Measurements from ENCODE around the gene TRIM29.
"Not testable (repeated sequence)": the region's sequence is repeated elsewhere in the genome, so short reads cannot be mapped to it uniquely, and the experiment has no call there.

TRIM29 gene

DNA sequence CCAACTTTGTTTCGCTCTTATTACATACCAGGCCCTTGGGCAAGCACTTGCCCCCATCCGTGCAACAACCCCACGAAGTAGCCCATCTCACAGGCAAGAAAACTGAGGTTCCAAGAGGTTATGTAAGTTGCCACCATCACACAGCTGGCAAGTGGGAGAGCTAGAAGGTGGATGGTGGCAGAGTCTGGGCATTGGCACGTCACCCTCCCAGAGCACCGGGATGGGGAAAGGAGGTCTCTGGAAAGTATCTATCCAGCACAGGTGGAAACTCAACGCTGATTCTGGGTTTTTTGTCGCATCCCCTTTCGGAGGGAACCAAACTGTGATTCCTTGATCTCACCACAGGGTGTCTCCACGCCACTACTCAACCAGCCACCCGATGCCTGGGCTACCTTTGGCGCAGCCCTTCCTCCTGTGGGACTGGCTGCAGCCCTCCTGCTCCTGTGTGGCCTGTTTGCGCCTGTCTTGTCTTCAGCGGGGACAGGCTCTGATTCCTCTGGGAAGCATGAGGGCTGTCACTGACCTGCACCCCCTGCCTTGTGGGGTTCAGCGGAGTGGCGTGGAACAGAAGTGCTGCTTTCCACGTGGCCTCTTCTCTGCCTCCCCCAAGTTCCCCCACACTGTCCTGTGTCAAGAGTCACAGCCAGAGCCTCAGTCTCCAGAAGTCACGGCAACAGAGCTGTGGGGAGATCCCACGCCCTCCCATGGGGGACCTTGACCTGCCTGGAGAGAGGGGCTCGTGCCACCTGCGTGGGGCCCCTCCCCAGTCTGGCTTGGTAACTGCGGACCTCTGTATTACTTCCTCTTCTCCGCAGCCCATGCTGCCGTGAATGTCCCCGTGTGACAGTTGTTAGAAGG lies 34.4 kb upstream of the TRIM29 start:
- peak; percentile 72 for DNase-seq

- DNase-seq, result no peak
Observed at GRCh38 chr11:120170741-120171261, 32.9 kb upstream of the TRIM29 start.

DNA sequence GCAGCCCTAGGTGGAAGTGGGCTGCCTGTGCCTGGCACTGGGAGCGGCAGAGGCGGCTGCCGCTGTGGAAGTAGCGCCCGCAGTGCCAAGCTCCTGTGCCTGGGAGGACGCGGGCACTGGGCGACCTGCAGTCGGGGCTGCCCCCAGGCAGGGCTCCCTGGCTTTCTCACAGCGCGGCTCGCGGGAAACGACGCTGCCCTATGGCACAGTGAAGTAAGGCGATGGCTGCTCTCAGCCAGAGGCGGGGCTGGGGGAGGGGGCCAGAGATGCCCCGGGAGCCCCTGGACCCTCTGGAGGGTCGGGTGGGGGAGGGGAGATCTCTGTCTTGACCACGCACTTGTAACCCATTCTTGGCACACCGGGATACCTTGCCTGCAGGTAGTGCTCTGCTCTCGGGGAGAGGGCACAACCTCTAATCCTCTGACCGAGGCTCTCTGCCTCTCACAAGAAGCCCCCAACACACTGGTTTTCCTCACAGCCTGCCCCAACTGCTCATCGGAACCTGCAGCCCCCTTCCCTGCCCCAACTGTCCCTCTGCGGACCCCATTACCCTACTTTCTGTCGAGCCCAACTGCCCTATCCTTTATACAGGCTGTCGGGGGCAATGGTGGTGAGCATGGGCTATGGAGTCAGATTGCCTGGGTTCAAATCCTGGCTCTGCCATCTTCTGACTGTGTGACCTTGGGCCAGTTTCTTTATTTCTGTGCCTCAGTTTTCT lies 32.2 kb upstream of the TRIM29 start:
- DNase-seq, result no peak

GRCh38 chr11:120168960-120169681 lies 31.2 kb upstream of the TRIM29 start:
- DNase-seq, result peak; percentile 85

GRCh38 chr11:120168108-120168959 lies 30.4 kb upstream of the TRIM29 start:
- no peak for DNase-seq

- DNase-seq, result no peak
Observed at GRCh38 chr11:120167659-120168058, 29.7 kb upstream of the TRIM29 start.

GRCh38 chr11:120160436-120160835 lies 22.5 kb upstream of the TRIM29 start:
- no peak for DNase-seq

- DNase-seq, result no peak
Observed at GRCh38 chr11:120153221-120153620, 15.3 kb upstream of the TRIM29 start.

- no peak for DNase-seq
Observed at GRCh38 chr11:120151536-120151935, 13.6 kb upstream of the TRIM29 start.

DNA sequence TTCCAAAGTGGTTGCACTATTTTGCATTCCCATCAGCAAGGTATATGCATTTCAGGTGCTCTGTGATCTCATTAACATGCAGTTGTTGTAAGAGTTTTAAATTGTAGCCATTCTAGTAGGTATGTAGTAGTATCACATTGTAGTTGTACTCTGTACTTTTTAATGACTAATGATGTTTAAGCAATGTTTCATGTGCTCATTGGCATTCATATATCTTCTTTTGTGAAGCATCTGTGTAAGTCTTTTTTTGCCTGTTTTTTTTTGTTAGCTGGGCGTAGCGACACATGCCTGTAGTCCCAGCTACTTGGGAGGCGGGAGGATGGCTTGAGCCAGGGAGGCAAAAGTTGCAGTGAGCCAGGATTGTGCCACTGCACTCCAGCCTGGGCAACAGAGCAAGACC lies 11.3 kb upstream of the TRIM29 start:
- no peak for DNase-seq

DNA sequence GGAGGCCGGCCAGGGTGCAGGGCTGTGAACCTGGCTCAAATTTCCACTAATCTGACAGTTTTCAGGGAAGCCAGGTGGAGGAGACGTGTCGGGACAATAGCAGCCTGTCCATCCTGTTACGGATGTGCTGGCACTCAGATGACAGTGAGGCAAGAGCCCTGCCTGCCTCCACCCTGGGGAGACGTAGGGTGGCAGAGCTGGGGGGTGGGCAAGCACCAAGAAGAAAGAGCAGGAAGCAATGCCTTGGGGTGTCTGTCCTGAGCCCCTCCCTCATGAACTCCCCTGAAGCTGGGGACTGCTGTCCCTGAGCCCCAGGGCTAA lies 10.0 kb upstream of the TRIM29 start:
- no peak for DNase-seq

DNA sequence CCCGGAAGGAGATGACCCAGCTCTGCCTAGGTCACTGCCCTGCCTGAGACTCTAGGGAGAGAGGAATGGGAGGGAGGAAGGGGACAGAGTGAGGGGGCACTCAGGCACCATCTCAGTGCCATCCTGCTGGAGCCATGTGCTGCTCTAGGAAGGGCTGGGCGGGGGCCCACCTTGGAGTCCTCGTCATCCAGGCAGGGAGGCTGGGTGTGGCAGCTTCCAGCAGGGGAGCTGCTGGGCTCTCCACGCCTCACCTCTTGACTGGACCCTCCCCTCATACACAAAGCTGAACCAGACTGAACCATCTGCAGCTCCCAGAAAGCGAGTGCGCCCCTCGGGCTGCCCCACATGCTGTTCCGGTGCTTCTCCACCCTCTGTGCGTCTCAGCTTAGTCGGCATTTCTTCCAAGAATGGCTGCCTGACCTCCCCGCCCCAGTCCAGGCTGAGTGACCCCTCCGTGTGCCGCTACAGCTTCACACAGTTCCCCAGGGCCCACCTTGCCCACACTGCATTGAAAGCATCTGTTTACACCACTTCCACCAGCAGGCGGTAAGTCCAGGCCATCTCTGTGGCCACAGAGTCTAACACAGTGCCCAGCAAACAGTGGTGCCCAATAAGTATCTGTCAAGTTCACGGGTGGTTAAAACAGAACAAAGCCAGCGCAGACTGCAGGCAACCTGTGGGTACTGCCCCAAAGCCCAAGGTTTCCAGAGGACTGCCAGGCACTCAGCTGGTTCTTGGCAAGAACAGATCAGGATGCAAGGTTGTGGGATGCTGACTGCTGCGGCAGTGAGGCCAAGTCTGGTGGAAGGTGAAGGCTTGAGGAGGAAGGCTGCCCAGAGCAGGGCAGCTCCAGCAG lies 9.4 kb upstream of the TRIM29 start:
- DNase-seq, result no peak

DNA sequence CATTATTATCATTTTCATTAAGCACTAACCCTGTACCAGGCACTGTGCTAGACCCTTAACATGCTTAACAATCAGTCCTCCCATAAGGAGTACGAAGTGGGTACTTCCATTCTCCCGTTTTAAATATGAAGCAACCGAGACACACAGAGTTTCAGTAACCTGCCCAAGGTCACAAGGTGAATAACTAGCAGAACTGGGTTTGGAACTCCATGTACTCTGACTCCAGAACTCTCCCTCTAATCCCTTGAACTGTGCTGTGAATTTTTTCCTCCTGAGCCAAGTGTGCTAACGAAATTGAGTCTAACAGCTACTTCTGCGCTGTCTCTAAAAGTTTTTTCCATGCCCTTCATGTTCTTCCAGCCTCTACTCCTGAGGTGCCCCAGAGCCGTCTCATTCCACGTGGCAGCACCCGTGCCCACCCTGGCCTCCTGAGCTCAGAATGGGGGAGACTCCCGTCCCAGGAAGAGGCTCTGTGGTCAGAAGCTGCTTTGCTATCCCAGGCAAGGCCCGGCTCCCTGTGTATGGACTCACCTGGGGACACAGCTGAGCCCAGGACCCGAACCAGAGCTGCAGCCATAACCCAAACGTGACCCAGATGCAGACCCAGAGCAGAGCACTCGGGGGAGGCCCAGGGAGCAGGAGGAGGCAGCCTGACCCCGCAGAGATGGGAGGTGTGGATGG lies 8.6 kb upstream of the TRIM29 start:
- DNase-seq, result no peak

DNA sequence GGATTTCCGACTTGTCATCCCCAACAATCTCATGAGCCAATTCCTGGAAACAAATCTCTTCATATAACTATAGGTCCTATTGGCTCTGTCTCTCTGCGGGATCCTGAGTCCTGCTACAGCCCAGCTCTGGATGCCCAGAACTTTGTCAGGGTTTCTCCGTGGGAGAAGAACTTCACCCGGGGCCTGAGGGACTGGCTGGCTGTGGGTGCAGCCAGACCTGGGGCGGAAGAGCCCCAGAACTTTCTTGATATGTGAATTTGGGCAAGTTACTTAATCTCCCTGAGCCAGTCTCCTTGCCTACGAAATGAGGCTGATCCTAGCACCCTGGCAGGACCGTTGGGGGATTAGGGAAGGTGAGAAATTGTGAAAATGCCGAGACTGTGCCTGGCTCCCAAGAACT lies 6.6 kb upstream of the TRIM29 start:
- no peak for DNase-seq

GRCh38 chr11:120143472-120143871 lies 5.6 kb upstream of the TRIM29 start:
- DNase-seq, result not testable (repeated sequence)

GRCh38 chr11:120142441-120143100 lies 4.7 kb upstream of the TRIM29 start:
- no peak for DNase-seq

DNA sequence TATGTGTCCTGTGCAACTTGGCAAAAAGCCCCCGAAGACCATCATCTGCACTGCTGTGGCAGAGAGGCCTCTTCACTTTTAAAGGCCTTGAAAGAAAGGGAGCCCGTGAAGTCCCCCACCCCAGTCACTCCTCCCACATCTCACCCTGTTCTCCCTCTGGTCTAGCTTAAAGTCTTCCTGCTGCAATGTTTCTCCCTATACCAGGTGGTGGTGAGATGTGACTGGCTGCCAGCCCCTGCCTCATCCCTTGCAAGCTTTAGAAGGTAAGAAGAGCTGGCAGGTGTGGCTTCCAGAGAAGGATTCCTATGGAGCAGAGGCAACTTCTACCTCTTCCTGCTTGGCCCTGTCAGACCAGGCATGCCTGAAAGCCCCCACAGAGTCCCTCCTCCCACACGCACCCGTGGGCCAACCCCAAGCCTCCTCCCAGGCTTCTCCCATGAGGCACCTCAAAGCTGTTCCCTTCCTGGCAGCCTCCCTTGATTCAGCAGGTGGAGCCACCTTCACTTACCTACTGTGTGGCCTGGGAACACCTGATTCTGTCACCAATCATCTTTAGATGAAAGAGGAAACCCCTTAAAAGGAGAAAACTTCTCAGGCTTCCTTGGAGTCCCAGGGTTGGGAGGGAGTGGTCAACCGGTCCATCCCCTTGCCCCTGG lies 4.0 kb upstream of the TRIM29 start:
- DNase-seq, result peak; percentile 24

GRCh38 chr11:120141113-120141767 lies 3.3 kb upstream of the TRIM29 start:
- DNase-seq, result no peak
